ENCODE results near the gene NLRP6.

- no peak for TF ChIP-seq GATA2 (IDR thresholded peaks at IDR 0.05; ENCODE audit: low read depth, low read length)
- no peak for TF ChIP-seq GATA3 (IDR thresholded peaks at IDR 0.05; ENCODE audit: low read depth, low read length)
Observed at GRCh38 chr11:316891-317301, 38.7 kb downstream of the NLRP6 start.
